ENCODE data around the gene RASA1.

Gene RASA1

GRCh38 chr5:87243161-87243844, 24.4 kb upstream of the RASA1 start:
- no peak overlapping the region for H3K4me3 ChIP-seq (replicated peaks; ENCODE audit: low read depth, low read length)
- TF ChIP-seq, protein P1, sequence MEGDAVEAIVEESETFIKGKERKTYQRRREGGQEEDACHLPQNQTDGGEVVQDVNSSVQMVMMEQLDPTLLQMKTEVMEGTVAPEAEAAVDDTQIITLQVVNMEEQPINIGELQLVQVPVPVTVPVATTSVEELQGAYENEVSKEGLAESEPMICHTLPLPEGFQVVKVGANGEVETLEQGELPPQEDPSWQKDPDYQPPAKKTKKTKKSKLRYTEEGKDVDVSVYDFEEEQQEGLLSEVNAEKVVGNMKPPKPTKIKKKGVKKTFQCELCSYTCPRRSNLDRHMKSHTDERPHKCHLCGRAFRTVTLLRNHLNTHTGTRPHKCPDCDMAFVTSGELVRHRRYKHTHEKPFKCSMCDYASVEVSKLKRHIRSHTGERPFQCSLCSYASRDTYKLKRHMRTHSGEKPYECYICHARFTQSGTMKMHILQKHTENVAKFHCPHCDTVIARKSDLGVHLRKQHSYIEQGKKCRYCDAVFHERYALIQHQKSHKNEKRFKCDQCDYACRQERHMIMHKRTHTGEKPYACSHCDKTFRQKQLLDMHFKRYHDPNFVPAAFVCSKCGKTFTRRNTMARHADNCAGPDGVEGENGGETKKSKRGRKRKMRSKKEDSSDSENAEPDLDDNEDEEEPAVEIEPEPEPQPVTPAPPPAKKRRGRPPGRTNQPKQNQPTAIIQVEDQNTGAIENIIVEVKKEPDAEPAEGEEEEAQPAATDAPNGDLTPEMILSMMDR (IDR thresholded peaks at IDR 0.05; ENCODE audit: low read depth, low read length, missing control alignments): no peak
- peak; percentile 14 for DNase-seq (ENCODE audit: extremely low read depth, low read depth)

DNA sequence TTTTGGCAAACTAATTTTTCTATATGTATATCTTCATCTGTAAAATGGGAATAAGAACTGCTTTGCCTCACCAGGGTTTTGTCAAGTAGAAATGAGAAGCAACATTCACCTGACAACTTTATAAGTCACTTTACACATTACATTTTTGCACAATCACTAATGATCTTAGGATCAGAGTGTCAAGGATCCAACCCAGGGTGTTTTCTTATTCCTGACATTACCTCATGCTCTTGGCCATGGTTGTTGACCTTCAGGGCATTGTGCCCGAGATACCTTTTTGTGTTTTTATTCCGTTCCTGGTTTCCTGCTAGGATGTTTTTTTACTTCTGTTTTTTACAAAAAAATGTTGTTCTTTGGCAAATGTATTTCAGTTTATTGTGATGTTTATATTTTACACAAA, 22.2 kb upstream of the RASA1 start:
- TF ChIP-seq, protein P1 (IDR thresholded peaks at IDR 0.05; ENCODE audit: low read depth, low read length, missing control alignments): no peak
- no peak for DNase-seq (ENCODE audit: extremely low read depth, low read depth)
- no peak overlapping the region for H3K4me3 ChIP-seq (replicated peaks; ENCODE audit: low read depth, low read length)

DNA sequence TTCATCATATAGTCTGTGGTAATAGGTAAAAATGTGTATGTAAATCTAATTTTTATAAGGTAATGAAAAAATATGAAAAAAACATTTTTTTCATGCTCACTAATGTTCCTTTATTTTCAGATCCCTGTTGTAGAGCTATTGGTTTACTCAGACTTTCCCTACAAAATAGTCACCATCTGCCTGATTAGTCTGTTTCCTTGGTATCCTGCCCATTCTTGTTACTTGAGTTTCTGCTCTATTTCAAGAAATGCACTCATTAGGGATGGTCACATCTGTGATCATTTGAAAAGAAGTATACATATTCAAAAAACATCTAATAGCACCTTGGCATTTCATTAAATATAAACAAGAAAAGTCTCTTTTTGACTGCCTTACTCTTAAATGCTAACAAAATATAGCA, 21.6 kb upstream of the RASA1 start:
- no peak overlapping the region for H3K4me3 ChIP-seq (replicated peaks; ENCODE audit: low read depth, low read length)
- TF ChIP-seq, protein P1 (IDR thresholded peaks at IDR 0.05; ENCODE audit: low read depth, low read length, missing control alignments): no peak
- no peak for DNase-seq (ENCODE audit: extremely low read depth, low read depth)

GRCh38 chr5:87252283-87252605, 15.4 kb upstream of the RASA1 start:
- no peak overlapping the region for H3K4me3 ChIP-seq (replicated peaks; ENCODE audit: low read depth, low read length)
- TF ChIP-seq, protein P1 (IDR thresholded peaks at IDR 0.05; ENCODE audit: low read depth, low read length, missing control alignments): no peak
- DNase-seq (ENCODE audit: extremely low read depth, low read depth): no peak

DNA sequence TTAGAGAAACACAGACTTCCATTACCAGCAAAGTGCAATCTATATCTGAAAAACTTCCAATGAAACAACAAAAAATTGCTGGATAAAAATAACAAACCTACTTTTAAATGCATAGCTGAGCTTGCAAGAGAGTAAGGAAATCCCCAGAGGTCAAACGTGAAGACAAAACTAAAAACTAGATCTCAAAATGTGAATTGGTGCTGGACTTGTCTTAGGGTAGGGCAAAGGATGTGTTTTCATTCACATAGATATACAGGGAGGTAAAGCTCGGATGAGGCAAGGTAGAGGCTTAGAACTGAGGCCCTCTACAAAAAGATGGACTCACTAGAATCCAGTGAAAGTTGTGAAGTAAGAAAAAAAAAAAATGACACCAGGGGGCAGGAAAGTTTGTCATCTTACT, 13.6 kb upstream of the RASA1 start:
- no peak overlapping the region for H3K4me3 ChIP-seq (replicated peaks; ENCODE audit: low read depth, low read length)
- TF ChIP-seq, protein P1 (IDR thresholded peaks at IDR 0.05; ENCODE audit: low read depth, low read length, missing control alignments): no peak
- no peak for DNase-seq (ENCODE audit: extremely low read depth, low read depth)

GRCh38 chr5:87258507-87258906, 9.2 kb upstream of the RASA1 start:
- TF ChIP-seq, protein P1 (IDR thresholded peaks at IDR 0.05; ENCODE audit: low read depth, low read length, missing control alignments): no peak

More at GRCh38 chr5:87258507-87258906, 9.2 kb upstream of the RASA1 start:
- no peak overlapping the region for H3K4me3 ChIP-seq (replicated peaks; ENCODE audit: low read depth, low read length)
- DNase-seq (ENCODE audit: extremely low read depth, low read depth): no peak

Measured in HFF-Myc (cell line).